ENCODE measurements around the gene ADGRF4.

Gene ADGRF4, protein sequence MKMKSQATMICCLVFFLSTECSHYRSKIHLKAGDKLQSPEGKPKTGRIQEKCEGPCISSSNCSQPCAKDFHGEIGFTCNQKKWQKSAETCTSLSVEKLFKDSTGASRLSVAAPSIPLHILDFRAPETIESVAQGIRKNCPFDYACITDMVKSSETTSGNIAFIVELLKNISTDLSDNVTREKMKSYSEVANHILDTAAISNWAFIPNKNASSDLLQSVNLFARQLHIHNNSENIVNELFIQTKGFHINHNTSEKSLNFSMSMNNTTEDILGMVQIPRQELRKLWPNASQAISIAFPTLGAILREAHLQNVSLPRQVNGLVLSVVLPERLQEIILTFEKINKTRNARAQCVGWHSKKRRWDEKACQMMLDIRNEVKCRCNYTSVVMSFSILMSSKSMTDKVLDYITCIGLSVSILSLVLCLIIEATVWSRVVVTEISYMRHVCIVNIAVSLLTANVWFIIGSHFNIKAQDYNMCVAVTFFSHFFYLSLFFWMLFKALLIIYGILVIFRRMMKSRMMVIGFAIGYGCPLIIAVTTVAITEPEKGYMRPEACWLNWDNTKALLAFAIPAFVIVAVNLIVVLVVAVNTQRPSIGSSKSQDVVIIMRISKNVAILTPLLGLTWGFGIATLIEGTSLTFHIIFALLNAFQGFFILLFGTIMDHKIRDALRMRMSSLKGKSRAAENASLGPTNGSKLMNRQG

DNA sequence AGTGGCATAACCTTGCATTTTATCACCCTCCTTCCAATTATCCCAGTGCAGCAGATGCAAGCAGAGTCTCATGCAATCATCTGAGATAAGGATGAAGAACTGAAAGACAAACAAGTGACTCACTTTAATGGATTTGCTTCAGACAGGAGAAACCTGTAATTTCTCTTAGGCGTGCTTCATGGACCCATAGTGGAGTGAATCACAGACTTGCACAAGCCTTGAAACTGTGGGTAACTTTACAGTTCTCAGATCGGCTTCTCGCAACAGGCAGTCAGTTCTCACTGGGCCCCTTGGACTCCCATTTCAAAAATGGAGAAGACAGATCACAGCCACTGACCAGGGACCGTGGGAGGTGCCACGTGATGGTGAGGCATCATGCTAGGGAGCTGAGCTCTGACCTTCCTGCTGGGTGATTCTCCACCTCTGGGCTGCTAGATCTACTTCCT lies at the start of gene ADGRF4:
Gene ADGRF4, plus strand, starts transcription at position 239 of the 446 bp plus-strand sequence. CDS start 8,666 bp downstream, outside the sequence.
- TF ChIP-seq GATA2 (IDR thresholded peaks at IDR 0.05; ENCODE audit: low read depth, low read length) (no peak), GATA3 (IDR thresholded peaks at IDR 0.05; ENCODE audit: low read depth, low read length) (no peak)

DNA sequence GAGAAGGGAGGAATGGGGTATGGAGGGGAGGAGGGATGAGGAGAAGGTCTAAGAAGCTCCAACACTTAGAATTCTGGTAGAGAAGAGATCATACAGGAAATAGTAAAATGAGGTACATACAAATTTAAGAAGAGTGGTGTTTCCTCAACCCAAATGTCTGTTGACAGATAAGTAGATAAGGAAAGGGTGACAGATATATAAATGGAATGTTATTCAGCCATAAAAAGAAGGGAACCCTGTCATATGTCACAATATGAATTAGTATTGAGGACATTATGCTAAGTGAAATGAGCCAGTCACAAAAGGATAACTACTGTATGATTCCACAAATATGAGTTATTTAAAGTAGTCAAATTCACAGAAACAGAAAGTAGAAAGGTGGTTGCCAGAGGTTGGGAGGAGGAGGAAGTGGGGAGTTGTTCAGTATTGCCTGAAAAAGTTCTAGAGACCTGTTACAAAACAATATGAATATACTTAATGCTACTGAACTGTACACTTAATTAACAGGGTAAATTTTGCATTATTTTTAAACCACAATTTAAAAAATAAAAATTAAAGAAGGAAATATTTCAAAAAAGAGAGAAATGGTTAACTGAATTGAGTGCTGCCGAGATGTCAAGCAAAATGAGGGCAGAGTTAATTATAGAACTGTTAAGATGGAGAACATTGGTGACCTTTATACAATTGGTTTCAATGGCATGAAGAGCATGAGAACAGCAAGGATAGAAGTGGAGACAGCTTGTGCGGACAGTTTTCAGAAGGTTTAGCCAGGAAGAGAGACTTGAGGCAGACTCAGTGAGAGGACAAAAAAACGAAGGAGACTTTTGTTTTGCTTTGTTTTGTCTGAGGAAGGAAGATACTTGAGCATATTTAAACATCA lies 47.6 kb upstream of the ADGRF4 start:
- TF ChIP-seq GATA3 (IDR thresholded peaks at IDR 0.05; ENCODE audit: low read depth, low read length) = no peak
- TF ChIP-seq GATA2 (IDR thresholded peaks at IDR 0.05; ENCODE audit: low read depth, low read length) = no peak

DNA sequence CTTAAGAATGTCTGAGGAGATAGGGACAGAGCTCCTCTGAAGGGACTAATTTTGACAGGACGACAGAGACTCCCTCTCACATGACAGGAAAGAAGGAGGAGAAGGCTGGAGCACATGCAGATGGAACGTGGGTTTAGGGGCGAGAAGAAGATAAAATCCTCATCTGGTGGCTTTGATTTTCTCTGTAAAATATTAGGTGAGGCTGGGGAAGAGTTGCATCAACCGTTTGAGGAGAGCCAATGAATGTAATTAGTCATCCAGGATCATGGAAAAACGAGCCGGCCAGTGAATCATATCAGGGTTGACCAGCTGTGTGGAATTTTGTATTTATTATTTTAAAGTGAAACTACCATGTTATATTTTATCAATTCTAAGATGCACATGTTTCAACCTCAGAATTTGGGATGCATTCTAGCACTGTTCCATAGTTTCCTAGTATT lies 46.9 kb upstream of the ADGRF4 start:
- TF ChIP-seq GATA3 (IDR thresholded peaks at IDR 0.05; ENCODE audit: low read depth, low read length) (no peak), GATA2 (IDR thresholded peaks at IDR 0.05; ENCODE audit: low read depth, low read length) (no peak)

DNA sequence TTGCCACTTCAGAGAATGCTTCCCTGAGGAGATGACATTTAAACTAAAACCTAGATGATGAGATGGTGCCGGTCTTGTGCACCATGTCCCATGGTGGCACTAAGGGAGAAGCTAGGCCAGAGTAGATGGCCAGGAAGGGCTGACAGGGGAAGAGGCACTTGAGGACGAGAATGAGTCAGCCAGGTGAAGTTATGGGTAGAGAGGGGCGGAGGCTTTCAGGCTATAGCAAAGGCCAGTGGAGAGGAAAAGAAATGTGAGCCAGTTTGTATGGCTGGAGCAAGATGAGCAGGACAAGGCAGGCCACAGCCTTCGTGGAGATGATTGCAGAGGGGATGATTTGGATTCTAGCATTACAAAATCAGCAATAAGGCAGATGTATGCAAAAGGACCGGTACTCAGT lies 44.7 kb upstream of the ADGRF4 start:
- TF ChIP-seq GATA2 (IDR thresholded peaks at IDR 0.05; ENCODE audit: low read depth, low read length) = no peak
- TF ChIP-seq GATA3 (IDR thresholded peaks at IDR 0.05; ENCODE audit: low read depth, low read length) = no peak

DNA sequence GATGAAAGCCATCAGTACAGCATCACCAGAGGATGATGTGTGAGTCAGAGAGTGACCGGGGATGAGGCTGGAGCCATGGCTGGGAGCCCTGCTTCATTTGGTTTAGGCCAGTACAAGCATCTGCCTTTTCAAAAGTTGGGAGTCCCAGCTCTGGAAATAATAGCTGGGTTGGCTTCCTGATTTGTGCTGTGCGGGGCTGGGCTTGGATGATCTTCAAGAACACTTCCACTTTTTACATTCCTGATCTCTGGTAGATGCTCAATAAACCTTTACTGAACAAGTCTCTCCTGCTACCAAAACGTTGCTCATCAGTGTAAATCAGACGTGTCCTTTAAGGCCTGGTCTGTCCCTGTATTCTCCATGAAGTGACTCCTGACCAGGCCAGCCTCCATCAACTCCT lies 44.1 kb upstream of the ADGRF4 start:
- TF ChIP-seq GATA3 (IDR thresholded peaks at IDR 0.05; ENCODE audit: low read depth, low read length) (no peak), GATA2 (IDR thresholded peaks at IDR 0.05; ENCODE audit: low read depth, low read length) (no peak)

DNA sequence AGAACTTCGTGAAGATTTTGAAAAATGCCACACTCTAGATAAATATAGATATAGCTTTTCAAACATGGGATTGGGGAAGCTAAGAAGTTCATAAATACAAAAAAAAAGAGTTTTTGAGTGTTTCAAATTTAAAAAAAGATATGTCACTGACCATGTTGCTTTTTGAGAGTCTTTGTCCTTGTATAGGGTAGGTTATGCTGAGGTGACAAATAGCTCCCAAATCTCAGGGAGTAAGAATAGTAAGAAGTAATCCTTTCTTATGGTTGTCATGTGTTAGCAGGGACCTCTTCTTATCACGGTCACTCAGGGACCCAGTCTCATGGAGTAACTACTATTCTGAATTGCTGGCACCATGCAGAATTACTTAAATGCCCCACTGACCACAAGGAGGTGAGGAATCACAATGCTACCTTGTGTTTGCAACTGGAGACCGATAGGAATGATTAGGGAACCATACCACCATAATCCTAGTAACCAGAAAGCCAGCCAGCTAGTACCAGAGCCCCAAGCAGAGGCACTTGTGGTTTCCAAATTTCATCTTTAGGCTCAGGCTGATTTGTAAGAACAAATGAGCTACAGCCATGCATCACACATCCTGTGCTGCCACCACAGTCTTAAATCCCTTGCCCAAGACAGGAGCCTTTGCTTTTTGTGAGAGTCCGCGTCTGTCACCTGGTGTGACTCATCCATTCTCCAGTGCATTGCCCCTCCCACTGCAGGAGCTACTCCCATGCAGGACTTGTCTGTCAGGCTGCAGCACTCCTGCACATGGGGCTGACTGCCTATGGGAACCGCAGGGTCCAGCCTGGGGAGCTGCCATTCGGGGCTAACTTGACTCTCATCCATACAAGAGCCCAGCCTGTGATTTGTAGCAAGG lies 42.4 kb upstream of the ADGRF4 start:
- TF ChIP-seq GATA2 (IDR thresholded peaks at IDR 0.05; ENCODE audit: low read depth, low read length) = no peak
- no peak for TF ChIP-seq GATA3 (IDR thresholded peaks at IDR 0.05; ENCODE audit: low read depth, low read length)

DNA sequence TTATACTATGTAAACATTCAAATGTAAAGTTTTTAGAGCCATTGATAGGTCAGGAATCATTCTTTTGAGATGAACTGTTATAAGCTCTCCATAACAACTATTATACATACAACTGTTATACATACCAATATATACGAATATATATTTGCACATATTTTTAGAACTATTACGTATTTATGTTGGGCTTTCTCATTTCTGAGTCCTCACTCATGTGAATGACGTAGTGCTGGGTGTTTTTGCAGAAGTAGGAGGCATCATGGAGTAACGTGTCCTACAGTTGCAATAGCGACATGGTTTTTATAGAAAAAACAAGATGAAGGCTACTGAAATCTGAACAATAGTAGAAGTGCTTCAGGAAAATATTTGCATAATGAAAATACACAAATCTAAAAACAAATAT lies 36.4 kb upstream of the ADGRF4 start:
- TF ChIP-seq GATA3 (IDR thresholded peaks at IDR 0.05; ENCODE audit: low read depth, low read length) (no peak), GATA2 (IDR thresholded peaks at IDR 0.05; ENCODE audit: low read depth, low read length) (no peak)

DNA sequence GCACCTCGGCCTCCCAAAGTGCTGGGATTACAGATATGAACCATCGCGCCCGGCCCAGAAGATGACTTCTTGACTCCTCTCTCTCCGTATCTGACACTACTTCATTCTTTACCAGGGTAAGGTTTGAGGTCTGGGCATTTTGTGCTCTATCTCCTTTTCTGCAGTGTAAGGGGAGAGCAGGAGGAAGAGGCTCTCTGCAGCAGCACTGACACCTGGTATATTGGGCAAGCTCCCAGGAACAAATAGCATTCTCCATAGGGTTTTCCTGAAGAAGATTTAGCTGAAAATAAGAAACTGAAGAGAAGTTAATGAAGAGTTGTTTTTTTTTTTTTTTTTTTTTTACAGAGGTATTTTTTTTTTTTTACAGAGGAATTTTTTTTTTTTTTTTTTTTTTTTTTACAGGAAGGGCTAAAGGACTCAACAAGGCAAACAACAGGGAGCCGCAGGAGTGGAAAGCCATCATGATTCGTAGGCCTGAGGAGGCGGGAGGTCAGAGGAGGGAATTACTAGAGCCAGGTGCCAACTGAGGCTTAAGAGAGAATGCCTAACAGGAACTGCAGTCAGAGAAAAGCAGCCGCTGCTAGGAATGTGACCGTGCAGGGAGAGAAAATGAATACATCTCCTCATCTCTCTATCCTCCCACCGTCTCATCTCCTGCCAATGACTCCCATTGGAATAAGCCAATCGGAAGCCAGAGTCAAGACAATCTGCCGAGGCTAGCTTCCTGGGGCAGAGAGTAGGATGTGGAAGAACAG lies 34.7 kb upstream of the ADGRF4 start:
- TF ChIP-seq GATA2 (IDR thresholded peaks at IDR 0.05; ENCODE audit: low read depth, low read length) = no peak
- no peak for TF ChIP-seq GATA3 (IDR thresholded peaks at IDR 0.05; ENCODE audit: low read depth, low read length)

DNA sequence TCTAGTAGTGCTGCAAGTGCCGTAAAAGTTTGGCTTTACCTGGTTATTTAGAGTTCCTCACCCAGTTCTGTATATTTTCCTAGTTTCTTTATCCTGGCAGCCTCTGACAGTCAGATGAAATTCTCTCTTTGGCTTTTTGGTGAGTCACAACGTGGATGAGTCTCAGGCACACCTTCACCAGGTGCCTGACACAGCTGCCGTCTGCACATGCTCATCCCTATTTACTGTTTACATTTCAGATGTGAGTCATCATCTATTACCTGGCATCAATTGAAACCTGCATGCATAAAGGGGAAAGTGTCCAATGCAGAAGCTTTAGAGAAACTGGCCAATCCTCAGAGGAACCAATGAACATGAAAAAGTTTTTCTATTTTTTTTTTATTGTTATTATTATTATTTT lies 33.3 kb upstream of the ADGRF4 start:
- no peak for TF ChIP-seq GATA2 (IDR thresholded peaks at IDR 0.05; ENCODE audit: low read depth, low read length)
- no peak for TF ChIP-seq GATA3 (IDR thresholded peaks at IDR 0.05; ENCODE audit: low read depth, low read length)

DNA sequence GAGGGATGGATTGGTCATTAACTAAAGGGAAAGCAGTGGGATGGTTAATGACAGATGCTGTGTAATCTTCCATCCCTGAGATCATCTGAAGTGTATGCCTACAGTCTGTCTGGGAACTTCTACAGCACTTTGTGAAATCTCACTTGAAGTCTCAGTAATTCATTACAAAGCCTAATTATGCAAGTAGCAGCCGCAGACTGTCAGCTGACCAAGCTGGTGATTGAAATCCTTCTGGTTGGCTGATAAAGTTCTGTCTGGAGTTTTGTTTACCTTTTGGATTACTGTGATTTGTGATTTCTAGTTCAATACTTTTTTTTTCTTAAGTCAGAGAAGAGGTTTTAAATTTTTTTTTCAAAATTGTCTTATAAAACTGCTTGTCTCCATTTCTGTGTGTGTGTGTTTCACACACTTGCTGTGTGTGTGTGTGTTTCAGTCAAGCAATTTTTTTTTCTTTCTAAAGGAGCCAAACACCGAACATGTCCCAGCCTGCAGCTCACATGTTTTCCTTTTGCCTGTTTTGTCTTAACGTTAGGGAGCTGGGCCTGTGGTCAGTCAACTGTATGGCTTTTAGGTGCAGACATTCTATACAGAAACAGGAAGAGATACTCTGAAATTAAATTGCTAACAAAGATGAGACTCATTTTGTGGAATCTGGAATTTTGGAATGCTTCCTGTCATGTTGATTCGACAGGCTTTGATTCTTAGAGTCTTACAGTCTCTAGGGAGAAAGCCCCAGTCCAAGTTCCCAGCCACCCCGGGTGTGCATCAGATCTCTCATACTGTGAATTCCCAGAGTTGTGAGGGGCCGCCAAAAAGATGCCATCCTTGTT lies 28.5 kb upstream of the ADGRF4 start:
- TF ChIP-seq GATA2 (IDR thresholded peaks at IDR 0.05; ENCODE audit: low read depth, low read length) = no peak
- no peak for TF ChIP-seq GATA3 (IDR thresholded peaks at IDR 0.05; ENCODE audit: low read depth, low read length)

DNA sequence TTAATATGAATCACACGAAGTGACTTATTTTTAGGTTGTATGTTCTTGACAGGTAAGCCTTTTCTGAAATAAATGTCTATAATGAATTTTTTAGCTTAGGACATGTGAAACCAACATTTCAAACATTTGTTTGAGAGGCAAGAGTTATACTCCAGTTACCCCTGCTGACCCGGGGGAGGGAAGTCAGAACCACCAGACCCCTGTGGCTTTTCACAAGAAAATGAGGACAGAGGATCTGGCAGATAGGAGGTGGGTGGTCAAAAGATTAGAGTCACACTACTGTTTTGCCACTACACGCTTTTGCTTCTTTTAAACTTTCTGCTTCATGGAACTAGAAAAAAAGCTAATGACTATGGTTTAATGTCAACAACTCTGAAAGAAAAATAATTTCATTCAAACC lies 27.5 kb upstream of the ADGRF4 start:
- TF ChIP-seq GATA3 (IDR thresholded peaks at IDR 0.05; ENCODE audit: low read depth, low read length) (no peak), GATA2 (IDR thresholded peaks at IDR 0.05; ENCODE audit: low read depth, low read length) (no peak)

DNA sequence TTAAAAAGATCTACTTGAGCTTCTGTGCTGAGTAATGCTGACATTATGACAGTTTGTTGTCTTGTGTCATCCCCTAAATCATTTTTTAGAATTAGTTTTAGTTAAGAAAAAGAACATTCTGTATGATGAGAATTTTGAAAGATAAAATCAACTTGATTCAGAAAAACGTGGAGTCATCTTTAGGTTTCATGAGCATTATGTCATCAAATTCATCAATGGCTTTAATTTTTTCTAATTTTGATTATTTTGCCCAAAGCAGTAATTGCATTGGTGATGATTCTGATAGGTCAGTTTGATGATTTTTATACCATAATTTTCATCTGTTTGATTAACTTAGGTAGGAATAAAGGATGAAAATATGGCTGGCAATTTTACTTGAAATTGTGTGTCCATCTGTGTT lies 26.6 kb upstream of the ADGRF4 start:
- TF ChIP-seq GATA3 (IDR thresholded peaks at IDR 0.05; ENCODE audit: low read depth, low read length) (no peak), GATA2 (IDR thresholded peaks at IDR 0.05; ENCODE audit: low read depth, low read length) (no peak)

Measured in SH-SY5Y (cell line).